Measurements from ENCODE around the gene NTN1.

- TF ChIP-seq CTCF (IDR thresholded peaks at IDR 0.05) (no peak), POLR2A (IDR thresholded peaks at IDR 0.05) (no peak)
Observed at GRCh38 chr17:9271989-9272388, 250.7 kb downstream of the NTN1 start.
